ENCODE measurements around the gene GCFC2.

The GCFC2 gene

DNA sequence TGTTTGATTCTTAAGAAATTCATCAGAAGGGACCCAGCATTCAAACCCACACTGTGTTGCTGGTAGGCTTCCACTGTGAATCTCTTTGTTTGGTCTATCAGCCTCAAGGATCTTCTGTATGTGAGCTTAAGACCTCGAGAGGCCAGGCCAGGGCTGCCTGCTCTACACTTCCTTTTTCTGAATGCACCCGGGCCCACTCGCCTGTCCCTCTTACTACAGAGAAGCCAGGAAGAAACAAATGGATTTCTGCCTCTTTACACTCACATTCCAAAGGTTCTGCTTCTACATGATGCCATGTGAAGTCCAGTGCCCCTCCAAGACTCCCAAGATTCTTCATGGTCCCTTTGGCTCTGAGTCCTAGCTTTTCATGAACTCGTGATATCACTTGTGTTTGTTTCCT lies 89.5 kb downstream of the GCFC2 start:
- no peak for FAIRE-seq

DNA sequence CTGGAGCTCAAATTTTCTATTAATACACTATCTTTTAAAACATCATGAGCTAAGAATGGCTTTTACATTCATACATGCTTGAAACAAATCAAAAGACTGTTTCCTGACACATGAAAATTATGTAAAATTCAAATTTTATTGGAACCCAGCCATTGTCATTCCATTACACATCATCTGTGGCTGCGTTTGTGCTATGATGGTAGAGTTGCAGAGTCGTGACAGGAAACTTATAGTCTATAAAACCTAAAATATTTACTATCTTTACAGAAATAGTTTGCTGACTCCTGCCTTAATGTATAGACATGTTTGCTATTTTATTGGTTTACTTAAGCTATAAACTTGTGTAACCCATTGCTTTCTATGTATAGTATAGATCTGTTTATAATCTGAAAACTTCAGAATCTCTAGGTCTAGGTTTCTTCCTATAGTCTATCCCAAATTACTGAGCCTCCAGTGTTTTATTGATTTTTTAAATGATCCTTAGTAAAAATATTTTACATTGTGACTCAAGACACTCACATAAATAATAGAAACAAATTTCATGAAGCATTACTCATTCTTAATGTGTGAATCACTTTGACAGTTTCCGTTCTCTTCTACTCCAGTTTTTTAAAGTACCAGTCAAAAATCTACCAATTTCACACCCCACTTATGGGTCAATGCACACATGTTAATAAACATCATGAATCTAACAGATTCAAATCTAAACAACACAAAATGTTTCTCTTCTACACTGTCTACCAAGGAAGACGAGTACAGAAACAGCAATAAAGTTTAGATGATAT lies 90.6 kb downstream of the GCFC2 start:
- FAIRE-seq: peak; percentile 27

- no peak for FAIRE-seq
These were observed 93.8 kb downstream of the GCFC2 start for GRCh38 chr2:75616933-75617332.

- FAIRE-seq: no peak
These were observed 94.3 kb downstream of the GCFC2 start for GRCh38 chr2:75616406-75616805.

- no peak for FAIRE-seq
These were observed 96.5 kb downstream of the GCFC2 start for GRCh38 chr2:75614162-75614651.

GRCh38 chr2:75612862-75613243 lies 97.9 kb downstream of the GCFC2 start:
- no peak for FAIRE-seq

Data from G401.6 (cell line).